DMS 273 (cell line): Measurements from ENCODE around the gene IQCK.

Experiments
- DNase-seq: peaks from one replicate; lab custom pipeline; 2025; ENCODE audit not compliant: unreplicated experiment; lab: John Stamatoyannopoulos, UW

Gene IQCK

GRCh38 chr16:19853742-19854542 is 135.9 kb downstream of the IQCK start:
- DNase-seq: peak; percentile 48

- DNase-seq: no peak
Measured at GRCh38 chr16:19854543-19854876, 136.4 kb downstream of the IQCK start.

GRCh38 chr16:19856120-19856519 is 138.0 kb downstream of the IQCK start:
- no peak for DNase-seq

GRCh38 chr16:19857593-19858339 is 139.7 kb downstream of the IQCK start:
- DNase-seq: no peak

- no peak for DNase-seq
Measured at GRCh38 chr16:19858340-19859018, 140.4 kb downstream of the IQCK start.

GRCh38 chr16:19859166-19859565 is 141.1 kb downstream of the IQCK start:
- no peak for DNase-seq

- DNase-seq: no peak
Measured at GRCh38 chr16:19859603-19860002, 141.5 kb downstream of the IQCK start.

GRCh38 chr16:19860166-19861041 is 142.3 kb downstream of the IQCK start:
- DNase-seq: no peak

- no peak for DNase-seq
Measured at GRCh38 chr16:19861133-19861532, 143.1 kb downstream of the IQCK start.

GRCh38 chr16:19861811-19862327 is 143.8 kb downstream of the IQCK start:
- DNase-seq: no peak

- DNase-seq: no peak
Measured at GRCh38 chr16:19863990-19864389, 145.9 kb downstream of the IQCK start.

- no peak for DNase-seq
Measured at GRCh38 chr16:19864566-19864965, 146.5 kb downstream of the IQCK start.

- no peak for DNase-seq
Measured at GRCh38 chr16:19868421-19868820, 150.3 kb downstream of the IQCK start.

- DNase-seq: no peak
Measured at GRCh38 chr16:19871721-19872120, 153.7 kb downstream of the IQCK start.

- DNase-seq: peak; percentile 13
Measured at GRCh38 chr16:19872179-19872863, 154.2 kb downstream of the IQCK start.

- no peak for DNase-seq
Measured at GRCh38 chr16:19872935-19873334, 154.9 kb downstream of the IQCK start.

- no peak for DNase-seq
Measured at GRCh38 chr16:19874026-19874425, 156.0 kb downstream of the IQCK start.

- DNase-seq: peak; percentile 33
Measured at GRCh38 chr16:19874851-19875546, 156.9 kb downstream of the IQCK start.

GRCh38 chr16:19875900-19876299 is 157.8 kb downstream of the IQCK start:
- DNase-seq: no peak
